GM21423 (cell line): ENCODE data around the gene FNBP1.
A peak's percentile ranks its signal among the peaks of the same experiment; 100 is the strongest.
"Not testable (repeated sequence)": the region's sequence is repeated elsewhere in the genome, so short reads cannot be mapped to it uniquely, and the experiment has no call there.

Source experiments
- ATAC-seq: cut with Tn5 transposase; IDR thresholded peaks from one replicate; pipeline ENCODE4 v1.9.1; 2021; ENCODE audit warnings: mild to moderate bottlenecking, moderate library complexity; ENCODE audit not compliant: unreplicated experiment

FNBP1 gene

DNA sequence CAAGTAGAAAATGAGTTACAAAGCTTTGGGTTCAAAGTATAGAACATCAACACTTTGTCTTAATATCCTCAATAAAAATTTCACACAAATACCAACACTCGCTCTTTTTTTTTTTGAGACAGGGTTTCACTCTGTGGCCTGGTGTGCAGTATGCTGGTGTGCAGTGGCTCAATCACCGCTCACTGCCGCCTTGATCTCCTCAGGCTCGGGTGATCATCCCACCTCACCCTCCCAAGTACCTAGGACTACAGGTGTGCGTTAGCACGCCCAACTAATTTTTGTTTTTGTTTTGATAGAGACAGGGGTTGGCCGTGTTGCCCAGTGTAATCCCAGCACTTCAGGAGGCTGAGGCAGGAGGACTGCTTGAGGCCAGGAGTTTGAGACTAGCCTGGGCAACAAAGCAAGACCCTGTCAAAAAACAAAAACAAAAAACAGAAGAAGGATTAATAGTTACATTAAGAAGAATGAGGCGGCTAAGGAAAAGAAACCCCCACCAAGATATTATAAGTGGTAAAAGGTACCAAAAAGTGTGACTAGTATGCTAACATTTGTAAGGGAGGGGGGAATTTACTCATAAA lies 20.3 kb downstream of the FNBP1 start:
- ATAC-seq = no peak

DNA sequence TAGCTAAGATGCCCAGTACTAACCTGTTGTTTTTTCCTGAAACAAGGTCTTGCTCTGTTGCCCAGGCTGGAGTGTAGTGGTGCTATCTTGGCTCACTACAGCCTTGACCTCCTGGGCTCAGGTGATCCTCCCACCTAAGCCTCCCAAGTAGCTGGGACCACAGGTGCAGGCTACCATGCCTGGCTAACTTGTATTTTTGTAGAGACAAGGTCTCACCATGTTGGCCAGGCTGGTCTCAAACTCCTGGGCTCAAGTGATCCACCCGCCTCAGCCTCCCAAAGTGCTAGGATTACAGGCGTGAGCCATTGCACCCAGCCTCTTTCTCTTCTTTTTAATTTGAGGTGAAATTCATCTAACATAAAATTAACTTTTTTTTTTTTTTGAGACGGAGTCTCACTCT lies 21.1 kb downstream of the FNBP1 start:
- not testable (repeated sequence) for ATAC-seq

DNA sequence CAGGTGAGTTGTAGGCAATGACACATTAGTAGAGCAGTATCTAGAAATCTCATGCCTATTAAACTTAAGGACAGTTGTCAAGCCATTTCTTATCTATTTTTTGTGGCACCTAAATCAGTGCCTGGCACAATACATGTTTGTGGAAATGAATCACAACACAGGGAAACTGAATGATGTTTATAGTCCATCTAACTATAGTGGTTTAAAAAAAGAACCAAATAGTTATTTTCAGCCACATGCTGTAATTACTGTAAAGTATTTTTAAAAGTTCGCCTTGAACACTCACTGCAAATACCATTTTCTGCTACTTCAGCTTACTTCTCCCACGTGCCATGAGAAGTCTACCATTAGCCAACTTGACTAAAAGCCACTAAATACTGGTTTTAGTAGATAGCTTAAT lies 21.9 kb downstream of the FNBP1 start:
- ATAC-seq = no peak

DNA sequence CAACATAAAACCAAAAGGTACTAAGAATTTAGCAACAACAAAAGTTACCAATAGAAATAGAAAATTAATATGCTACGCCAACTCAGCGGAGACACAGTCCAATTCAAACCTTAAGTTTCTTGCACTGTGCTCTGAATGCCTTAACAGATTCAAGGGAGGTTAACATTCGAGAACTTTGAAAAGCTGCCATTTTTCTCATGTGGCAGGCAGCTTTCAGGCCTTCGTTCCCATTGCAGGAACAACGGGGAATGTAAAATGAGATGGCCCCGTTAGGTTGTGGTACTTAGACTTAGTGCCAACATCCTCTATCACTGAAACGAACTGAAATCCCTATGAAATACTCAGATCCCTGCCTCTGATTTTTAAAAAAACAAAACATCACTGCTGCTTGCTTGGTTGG lies 22.4 kb downstream of the FNBP1 start:
- no peak for ATAC-seq

DNA sequence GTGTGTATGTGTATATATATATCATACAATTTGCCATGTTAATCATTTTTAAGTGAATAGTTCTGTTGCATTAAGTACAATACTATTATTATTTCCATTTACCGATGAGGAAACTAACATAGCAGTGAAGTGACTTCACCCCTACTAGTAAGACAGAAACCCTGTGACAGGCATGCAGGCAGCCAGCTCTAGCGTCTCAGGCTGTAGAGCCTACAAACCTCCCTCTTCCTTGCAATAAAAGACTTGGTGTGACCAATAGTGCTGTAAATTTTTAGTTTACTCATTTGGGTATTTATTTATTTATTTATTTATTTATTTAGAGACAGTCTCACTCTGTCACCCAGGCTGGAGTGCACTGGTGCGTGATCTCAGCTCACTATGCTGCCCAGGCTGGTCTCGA lies 24.7 kb downstream of the FNBP1 start:
- ATAC-seq = no peak

DNA sequence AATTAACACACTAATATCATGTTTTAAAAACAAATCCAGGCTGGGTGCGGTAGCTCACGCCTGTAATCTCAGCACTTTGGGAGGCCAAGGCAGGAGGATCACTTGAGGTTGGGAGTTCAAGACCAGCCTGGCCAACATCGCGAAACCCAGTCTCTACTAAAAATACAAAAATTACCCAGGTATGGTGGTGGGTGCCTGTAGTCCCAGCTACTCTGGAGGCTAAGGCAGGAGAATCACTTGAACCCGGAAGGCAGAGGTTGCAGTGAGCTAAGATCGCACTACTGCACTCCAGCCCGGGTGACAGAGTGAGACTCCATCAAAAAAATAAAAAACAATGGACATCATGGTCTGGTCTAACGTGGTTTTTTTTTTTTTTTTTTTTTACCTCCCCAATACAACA lies 25.5 kb downstream of the FNBP1 start:
- ATAC-seq = not testable (repeated sequence)

DNA sequence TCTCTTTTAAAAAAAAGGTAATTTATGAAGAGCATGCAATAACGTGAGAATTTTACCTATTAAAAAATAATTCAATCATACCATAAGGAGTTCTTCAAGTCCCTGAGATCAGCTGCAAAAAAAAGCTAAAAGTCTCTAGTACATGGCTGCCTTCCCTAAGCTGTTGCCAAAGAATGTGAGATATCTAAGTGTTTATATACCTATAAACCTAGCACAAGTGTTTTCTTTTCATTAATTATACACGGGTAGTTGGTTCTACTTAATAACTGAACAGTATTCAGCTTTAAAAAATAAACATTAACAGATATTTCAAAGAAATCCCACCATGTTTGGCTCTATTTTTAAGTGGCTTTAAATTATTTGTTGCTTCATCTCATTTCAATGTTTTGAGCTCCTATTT lies 25.9 kb downstream of the FNBP1 start:
- ATAC-seq = no peak

DNA sequence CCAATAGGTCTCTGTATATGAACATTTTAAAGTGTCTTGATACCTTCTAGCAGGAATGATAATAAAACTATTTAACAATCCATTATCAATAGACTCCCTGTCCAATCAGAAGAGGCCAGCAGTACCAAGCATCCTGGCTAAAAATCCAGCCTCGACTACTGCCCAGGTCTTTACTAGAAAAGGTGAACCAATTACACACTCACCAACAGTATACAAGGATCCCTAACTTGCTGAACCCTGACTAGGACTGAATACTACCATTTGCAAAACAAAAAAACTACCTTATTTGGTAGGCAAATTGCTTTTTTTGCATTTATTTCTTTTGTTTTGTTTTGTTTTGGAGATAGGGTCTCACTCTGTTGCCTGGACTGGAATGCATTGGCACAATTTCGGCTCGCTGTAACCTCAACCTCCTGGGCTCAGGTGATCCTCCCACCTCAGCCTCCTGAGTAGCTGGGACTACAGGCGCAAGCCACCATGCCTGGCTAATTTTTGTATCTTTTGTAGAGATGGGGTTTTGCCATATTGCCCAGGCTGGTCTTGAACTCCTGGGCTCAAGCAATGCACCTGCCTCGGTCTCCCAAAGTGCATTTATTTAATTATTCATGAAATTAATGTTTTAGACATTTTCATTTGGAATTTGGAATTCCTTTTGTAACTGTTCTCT lies 27.5 kb downstream of the FNBP1 start:
- no peak for ATAC-seq

DNA sequence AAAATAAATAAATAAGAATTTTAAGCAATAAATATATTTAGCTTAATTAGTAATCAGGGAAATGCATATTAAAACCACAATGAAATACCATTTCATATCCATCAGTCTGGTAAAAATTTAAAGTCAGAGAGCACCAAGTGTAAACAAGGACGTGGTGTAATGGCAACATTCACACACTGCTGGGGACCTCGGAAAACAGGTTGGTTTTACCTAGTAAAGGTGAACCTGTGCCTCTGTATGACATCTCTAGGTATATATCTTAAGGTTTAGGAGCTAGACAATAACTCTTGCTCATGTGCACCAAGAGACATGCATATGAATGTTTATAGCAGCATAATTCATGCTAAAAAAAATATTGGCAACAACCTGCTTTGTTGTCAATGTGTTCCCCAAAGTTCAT lies 29.7 kb downstream of the FNBP1 start:
- no peak for ATAC-seq

DNA sequence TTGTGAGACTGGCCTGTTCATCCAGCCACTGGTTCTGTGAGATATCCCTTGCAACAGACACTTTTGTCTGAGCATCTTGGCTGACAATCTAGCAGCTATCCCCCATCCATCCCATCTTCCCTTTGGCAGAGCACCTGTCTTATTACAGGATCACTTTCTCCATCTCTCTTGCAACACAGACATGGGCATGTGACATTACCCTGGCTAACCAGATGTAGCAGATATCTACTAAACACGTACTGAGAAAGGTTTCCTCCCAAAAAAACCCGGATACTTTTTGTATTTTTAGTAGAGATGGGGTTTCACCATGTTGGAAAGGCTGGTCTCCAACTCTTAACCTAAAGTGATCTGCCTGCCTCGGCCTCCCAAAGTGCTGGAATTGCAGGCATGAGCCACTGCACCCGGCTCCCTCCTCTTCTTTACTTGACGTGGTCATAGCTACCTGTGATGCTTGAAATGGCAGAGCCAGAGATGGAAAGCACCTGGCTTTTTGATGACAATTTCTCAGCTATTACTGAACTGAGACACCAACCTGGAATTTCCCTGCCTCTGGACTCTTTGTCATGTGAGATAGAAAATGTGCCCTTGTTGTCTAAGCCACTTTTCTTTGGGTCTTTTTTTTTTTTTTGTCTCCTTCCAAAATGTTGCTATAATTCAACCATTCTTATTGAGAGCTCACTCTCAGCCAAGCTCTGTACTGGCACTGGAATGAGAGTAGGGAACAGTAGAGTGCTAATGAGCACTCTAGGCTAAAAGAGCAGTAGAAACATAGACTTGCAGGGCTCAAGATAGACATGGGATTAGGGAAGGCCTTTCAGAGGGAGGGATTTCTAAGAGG lies 32.6 kb downstream of the FNBP1 start:
- ATAC-seq = peak; percentile 38

DNA sequence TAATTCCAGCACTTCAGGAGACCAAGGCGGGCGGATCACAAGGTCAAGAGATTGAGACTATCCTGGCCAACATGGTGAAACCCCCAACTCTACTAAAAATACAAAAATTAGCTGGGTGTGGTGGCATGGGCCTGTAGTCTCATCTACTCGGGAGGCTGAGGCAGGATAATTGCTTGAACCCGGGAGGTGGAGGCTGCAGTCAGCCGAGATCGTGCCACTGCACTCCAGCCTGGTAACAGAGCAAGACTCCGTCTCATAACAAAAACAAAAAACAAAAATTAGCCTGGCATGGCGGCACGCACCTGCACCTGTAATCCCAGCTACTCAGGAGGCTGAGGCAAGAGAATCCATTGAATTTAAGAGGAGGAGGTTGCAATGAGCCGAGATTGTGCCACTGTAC lies 33.4 kb downstream of the FNBP1 start:
- ATAC-seq = not testable (repeated sequence)

DNA sequence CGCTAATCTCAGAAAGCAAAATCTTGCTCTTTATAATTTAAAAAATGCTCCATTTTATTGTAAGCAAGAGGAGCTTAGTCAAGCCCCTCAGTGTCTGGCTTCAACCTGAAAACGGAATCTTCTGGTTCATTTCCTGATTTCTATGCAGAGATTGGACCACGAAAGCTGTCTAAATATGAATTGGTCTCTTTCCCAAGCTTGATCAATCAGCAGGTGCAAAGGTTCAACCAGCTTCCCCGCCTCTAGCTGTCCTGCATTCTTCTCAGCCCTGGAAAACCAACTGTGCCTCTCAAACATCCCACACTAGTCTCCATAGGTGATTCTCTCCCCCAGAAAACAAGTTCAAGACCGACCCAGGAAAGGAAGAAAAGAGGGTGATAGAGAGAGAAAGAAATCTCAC lies 34.5 kb downstream of the FNBP1 start:
- ATAC-seq = no peak

DNA sequence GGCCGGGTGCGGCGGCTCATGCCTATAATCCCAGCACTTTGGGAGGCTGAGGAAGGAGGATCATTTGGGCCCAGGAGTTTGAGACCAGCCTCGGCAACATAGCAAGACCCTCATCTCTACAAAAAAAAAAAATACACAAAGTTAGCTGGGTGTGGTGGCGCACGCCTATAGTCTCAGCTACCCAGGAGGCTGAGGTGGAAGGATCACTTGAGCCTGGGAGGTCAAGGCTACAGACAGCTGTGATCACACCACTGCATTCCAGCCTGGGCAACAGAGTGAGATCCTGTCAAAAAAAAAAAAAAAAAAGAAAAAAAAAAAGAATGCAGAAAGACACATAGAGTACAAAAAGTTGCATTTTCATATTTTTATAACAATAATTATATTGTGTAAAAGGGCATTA lies 36.0 kb downstream of the FNBP1 start:
- not testable (repeated sequence) for ATAC-seq

DNA sequence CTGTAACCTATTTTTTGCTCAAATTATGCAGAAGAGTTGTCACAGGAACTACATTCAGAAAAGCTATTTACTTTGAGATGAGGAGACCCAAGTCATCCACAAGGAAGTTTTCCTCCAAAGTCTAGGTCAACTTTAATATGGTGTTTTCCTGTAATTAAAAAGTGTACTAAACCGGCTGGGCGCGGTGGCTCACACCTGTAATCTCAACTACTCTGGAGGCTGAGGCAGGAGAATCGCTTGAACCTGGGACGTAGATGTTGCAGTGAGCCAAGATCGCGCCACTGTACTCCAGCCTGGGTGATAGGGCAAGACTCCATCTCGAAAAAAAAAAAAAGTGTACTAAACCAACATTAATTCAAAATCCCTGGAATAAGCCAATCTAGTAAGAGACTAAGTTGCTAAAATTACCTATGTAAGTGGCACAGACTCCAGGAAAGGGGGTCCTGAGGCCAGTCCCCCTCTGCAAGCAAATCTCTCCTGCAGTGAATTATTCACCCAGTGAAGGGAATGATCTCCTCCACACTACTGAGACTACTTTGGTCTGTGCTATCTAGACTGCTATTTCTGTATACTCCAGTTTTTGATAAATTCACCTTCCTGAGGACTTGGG lies 38.9 kb downstream of the FNBP1 start:
- ATAC-seq = no peak

DNA sequence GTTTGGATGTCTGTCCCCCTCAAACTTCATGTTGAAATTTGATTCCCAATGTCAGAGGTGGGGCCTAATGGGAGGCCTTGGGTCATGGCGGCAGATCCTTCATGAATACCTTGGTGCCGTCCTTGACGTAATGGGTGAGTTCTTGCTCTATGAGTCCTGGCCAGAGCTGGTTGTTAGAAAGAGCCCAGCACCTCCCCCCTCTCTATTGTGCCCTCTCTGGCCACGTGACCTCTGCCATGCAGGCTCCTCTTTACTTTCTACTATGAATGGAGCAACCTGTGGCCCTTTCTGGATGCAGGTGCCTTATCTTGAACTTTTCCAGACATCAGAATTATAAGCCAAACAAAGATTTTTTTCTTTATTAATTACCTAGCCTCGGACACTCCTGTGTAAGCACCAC lies 40.7 kb downstream of the FNBP1 start:
- ATAC-seq = no peak

DNA sequence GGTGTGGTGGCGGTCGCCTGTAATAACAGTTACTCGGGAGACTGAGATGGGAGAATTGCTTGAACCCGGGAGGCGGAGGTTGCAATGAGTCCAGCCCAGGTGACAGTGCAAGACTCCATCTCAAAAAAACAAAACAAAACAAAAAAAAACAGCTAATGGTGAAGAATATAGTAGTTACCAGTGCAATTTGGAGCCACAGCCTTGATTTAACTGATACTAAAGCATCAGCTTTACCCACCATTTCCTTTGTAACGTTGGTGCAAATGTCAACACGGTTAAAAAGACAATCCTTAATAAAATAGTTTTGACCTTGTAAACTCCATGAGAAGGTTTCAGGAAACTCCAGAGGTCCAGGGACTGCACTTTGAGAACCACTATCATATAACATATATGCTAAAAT lies 41.8 kb downstream of the FNBP1 start:
- ATAC-seq = no peak

DNA sequence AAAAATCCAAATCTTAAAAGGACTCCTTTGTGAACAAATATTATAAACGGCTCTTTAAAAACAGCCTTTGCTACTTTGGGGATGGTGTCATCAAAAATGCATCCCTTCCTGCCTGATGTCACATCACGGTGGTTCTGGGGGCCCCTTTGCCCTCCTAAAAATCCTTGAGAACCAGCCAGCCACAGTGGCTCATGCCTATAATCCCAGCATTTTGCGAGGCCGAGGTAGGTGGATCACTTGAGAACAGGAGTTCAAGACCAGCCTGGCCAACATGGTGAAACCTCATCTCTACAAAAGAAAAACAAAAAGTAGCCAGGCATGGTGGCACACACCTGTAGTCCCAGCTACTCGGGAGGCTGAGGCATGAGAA lies 43.9 kb downstream of the FNBP1 start:
- no peak for ATAC-seq

DNA sequence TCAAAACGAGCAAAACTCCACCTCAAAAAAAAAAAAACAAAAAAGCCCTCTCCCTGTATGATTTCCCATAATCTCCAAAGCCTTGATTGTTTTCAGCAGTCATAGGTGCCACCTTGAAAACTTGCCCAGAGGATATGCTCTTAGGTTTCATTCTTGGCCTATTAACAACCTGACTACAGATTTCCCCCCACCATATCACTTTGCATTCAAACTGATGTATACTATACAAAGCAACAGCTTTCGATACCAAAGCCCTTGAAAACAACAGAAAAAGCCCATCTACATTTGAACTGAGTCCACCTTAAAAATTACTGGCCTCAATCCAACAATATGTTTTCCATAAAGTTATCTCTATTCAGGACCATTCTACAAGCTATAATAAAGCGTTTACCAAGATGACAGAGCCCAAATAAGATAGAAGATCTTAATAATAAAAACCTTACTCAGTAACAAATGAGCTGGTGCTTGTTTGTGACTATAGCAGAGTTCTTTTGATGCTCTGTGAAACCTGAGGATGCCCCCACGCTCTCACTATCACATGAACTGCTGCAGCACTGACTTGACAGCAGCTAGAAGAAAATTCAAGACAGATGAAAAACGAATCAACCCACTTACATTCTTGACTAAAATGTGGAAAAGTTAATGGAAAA lies 44.4 kb downstream of the FNBP1 start:
- no peak for ATAC-seq

DNA sequence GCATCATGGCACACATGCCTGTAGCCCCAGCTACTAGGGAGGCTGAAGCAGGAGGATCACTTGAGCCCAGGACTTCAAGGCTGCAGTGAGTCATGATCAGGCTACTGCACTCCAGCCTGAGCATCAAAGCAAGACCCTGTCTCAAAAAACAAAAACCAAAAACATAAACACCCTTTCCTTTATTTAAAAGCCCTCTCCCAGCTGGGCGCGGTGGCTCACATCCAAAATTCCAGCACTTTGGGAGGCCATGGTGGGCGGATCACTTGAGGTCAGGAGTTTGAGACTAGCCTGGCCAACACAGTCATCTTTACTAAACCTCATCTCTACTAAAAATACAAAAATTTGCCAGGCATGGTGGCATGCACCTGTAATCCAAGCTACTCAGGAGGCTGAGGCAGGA lies 45.3 kb downstream of the FNBP1 start:
- not testable (repeated sequence) for ATAC-seq

DNA sequence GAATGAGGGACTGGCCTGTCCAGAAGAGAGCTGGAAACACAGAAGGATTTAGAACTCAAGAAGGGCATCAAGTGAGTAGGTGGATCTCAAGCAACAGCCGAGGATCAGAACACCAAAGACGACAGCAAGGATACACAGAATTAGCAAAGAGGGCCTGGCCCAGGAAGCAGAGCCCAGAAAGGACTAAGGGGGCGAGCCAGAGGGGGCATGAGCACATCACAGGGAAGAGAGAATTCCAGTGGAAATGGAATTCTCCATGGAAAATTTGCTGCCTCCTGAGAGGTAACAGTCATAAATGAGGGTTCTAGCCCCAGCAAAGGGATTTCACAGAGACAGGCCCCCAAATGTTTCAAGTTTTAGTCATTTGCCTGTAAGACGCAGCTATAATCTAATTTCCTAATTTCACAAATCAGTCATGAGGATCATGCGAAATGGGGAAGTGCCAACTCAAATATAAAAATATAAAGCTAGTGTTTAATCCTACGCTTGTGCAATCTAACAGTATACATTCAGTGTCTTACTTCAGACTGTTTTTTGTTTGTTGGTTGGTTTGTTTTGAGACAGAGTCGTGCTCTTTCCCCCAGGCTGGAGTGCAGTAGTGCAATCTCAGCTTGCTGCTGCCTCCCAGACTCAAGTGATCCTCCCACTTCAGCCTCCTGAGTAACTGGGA lies 46.7 kb downstream of the FNBP1 start:
- no peak for ATAC-seq
